GM12878 (cell line): Measurements from ENCODE around the gene FNDC3B. TPM values are rescaled to one million over a fixed set of nuclear protein-coding genes. Genes with fewer than 3 reads are reported as not detected.

Experiments used
- ASH2L ChIP-seq: fragments of 300-600, 200-600 bp; sonication (generic); IDR thresholded peaks from 2 replicates; pipeline ENCODE4 v1.6.1; 2017; ENCODE audit warnings: low read depth, mild to moderate bottlenecking, borderline replicate concordance
- ATF3 ChIP-seq: IDR thresholded peaks from 2 replicates; pipeline ENCODE4 v1.6.1; 2011; ENCODE audit warnings: low read depth, mild to moderate bottlenecking, low read length, moderate library complexity, borderline replicate concordance; ENCODE audit errors: extremely low read depth
- BCL11A ChIP-seq: IDR thresholded peaks from 2 replicates; pipeline ENCODE4 v1.6.1; 2011; ENCODE audit warnings: low read depth, low read length
- BRCA1 ChIP-seq: IDR thresholded peaks from 2 replicates; pipeline ENCODE4 v1.6.1; 2011; ENCODE audit warnings: low read depth, low read length, improper control_type of control experiment
- CEBPB ChIP-seq, 2 experiments: fragments of 150-350 bp in 1 of 2; IDR thresholded peaks; 2 replicates each; pipeline ENCODE4 v1.6.1; 2012 to 2014; ENCODE audit warnings: low read depth in 2 of 2, low read length in 2 of 2, borderline replicate concordance in 1 of 2, inconsistent platforms in 1 of 2
- CHD1 ChIP-seq: IDR thresholded peaks from 2 replicates; pipeline ENCODE4 v1.6.1; 2012; ENCODE audit warnings: low read depth, low read length, improper control_type of control experiment
- CREB1 ChIP-seq: IDR thresholded peaks from 2 replicates; pipeline ENCODE4 v1.6.1; 2012; ENCODE audit warnings: low read depth, mild to moderate bottlenecking, inconsistent platforms
- CTCF ChIP-seq, 3 experiments: IDR thresholded peaks in 2 of 3; conservative IDR thresholded peaks in 1 of 3; 2 replicates each; pipeline ENCODE4 v1.5.1; 2011; ENCODE audit warnings: low read depth in 3 of 3, low read length in 3 of 3, mild to moderate bottlenecking in 3 of 3, control low read depth in 2 of 3, moderate library complexity in 2 of 3, inconsistent platforms in 1 of 3, mixed read lengths in 1 of 3; ENCODE audit not compliant: control insufficient read depth in 2 of 3, insufficient read depth in 1 of 3; ENCODE audit errors: extremely low read depth in 1 of 3
- E4F1 ChIP-seq: fragments of 450-650 bp; IDR thresholded peaks from 2 replicates; pipeline ENCODE4 v1.6.1; 2018; ENCODE audit warnings: borderline replicate concordance, mild to moderate bottlenecking; ENCODE audit not compliant: partially characterized antibody
- EGR1 ChIP-seq, 2 experiments: IDR thresholded peaks; 1 replicate in 1 of 2; 2 replicates in 1 of 2; pipeline ENCODE4 v1.6.1; 2011 to 2012; ENCODE audit warnings: low read depth in 2 of 2, low read length in 2 of 2, borderline replicate concordance in 1 of 2, mild to moderate bottlenecking in 1 of 2, moderate library complexity in 1 of 2
- FOXK2 ChIP-seq: fragments of 450-650 bp; IDR thresholded peaks from 2 replicates; pipeline ENCODE4 v1.6.1; 2017; ENCODE audit warnings: mild to moderate bottlenecking, moderate library complexity
- JUND ChIP-seq: IDR thresholded peaks from 2 replicates; pipeline ENCODE4 v1.6.1; 2012; ENCODE audit warnings: low read depth, mild to moderate bottlenecking, low read length, improper control_type of control experiment, moderate library complexity
- KDM1A ChIP-seq: fragments of 200-600 bp; sonication (generic); IDR thresholded peaks from 2 replicates; pipeline ENCODE4 v1.6.1; 2016; ENCODE audit warnings: borderline replicate concordance
- LARP7 ChIP-seq: fragments of 450-650 bp; IDR thresholded peaks from 2 replicates; pipeline ENCODE4 v1.6.1; 2017; ENCODE audit warnings: mild to moderate bottlenecking
- MLLT1 ChIP-seq: fragments of 450-650 bp; IDR thresholded peaks from 2 replicates; pipeline ENCODE4 v1.6.1; 2016; ENCODE audit warnings: mild to moderate bottlenecking
- POLR2AphosphoS2 ChIP-seq: IDR thresholded peaks from 2 replicates; pipeline ENCODE4 v1.6.1; 2011; ENCODE audit warnings: low read depth, mild to moderate bottlenecking, low read length, improper control_type of control experiment, moderate library complexity
- POU2F2 ChIP-seq: IDR thresholded peaks from 3 replicates; pipeline ENCODE4 v1.6.1; 2011; ENCODE audit warnings: low read depth, mild to moderate bottlenecking, low read length, borderline replicate concordance
- RAD51 ChIP-seq: fragments of 450-650 bp; IDR thresholded peaks from 2 replicates; pipeline ENCODE4 v1.6.1; 2016; ENCODE audit warnings: moderate library complexity, mild to moderate bottlenecking, inconsistent platforms
- RB1 ChIP-seq: fragments of 450-650 bp; formaldehyde crosslinking; IDR thresholded peaks from 2 replicates; pipeline ENCODE4 v1.6.1; 2017; ENCODE audit warnings: mild to moderate bottlenecking, borderline replicate concordance
- SMARCA5 ChIP-seq: fragments of 450-650 bp; IDR thresholded peaks from 2 replicates; pipeline ENCODE4 v1.6.1; 2017; ENCODE audit warnings: mild to moderate bottlenecking
- SPI1 ChIP-seq: IDR thresholded peaks from 2 replicates; pipeline ENCODE4 v1.6.1; 2011; ENCODE audit warnings: low read depth, mild to moderate bottlenecking, low read length, moderate library complexity, borderline replicate concordance; ENCODE audit not compliant: insufficient read depth
- SUPT20H ChIP-seq: IDR thresholded peaks from 2 replicates; pipeline ENCODE4 v1.6.1; 2011; ENCODE audit warnings: low read depth, mild to moderate bottlenecking, low read length, moderate library complexity, borderline replicate concordance; ENCODE audit not compliant: control insufficient read depth
- TBL1XR1 ChIP-seq: IDR thresholded peaks from 2 replicates; pipeline ENCODE4 v1.6.1; 2012; ENCODE audit warnings: low read depth, low read length, improper control_type of control experiment
- USF2 ChIP-seq: IDR thresholded peaks from 2 replicates; pipeline ENCODE4 v1.6.1; 2011; ENCODE audit warnings: low read depth, low read length, improper control_type of control experiment, borderline replicate concordance
- polyA plus RNA-seq, 11 experiments: library from polyadenylated mRNA; depleted of rRNA in 4 of 11; unstranded in 6 of 11; stranded (reverse) in 5 of 11; fragments of >200 nt; fragmentation: Nextera tagmentation in 4 of 11; fragmentation: Illumina TruSeq in 1 of 11; extraction: Ambion mirVana in 4 of 11; extraction: Trizol in 1 of 11; gene quantifications; 1 replicate in 1 of 11; 2 replicates in 10 of 11; pipeline versions ENCODE4 v1.2.1 to v1.2.3, GENCODE V29; 2011 to 2016; ENCODE audit warnings: inconsistent platforms in 2 of 11, missing spikeins in 2 of 11, low read depth in 1 of 11
- total RNA-seq, 4 experiments: library from RNA; depleted of rRNA in 3 of 4; stranded (reverse); fragments of >200 nt in 3 of 4; fragmentation: Illumina TruSeq in 1 of 4; extraction: Trizol in 1 of 4; gene quantifications; 2 replicates each; pipeline versions ENCODE4 v1.2.1 to v1.2.3, GENCODE V29; 2013 to 2021

Gene FNDC3B
- total and polyA plus RNA-seq, 10 of the 15 experiments (the other 5 are each of a cell fraction or from before 2014, with no cell fraction given) = 7.9 to 35.0 (median 18.5) TPM

- TF ChIP-seq CEBPB (IDR thresholded peaks at IDR 0.05; ENCODE audit: borderline replicate concordance in 1 of 2, low read depth in 2 of 2, low read length in 2 of 2) = no peak; a peak in 1 of 4 replicates
- no peak for TF ChIP-seq KDM1A
- TF ChIP-seq MLLT1 = no peak
- TF ChIP-seq FOXK2 = no peak
- TF ChIP-seq CHD1 = no peak
- TF ChIP-seq USF2 = no peak
- no peak for TF ChIP-seq LARP7
- TF ChIP-seq POLR2AphosphoS2 = no peak
- no peak for TF ChIP-seq POU2F2
- no peak for TF ChIP-seq BCL11A
- TF ChIP-seq RB1 = no peak
- no peak for TF ChIP-seq BRCA1
- no peak for TF ChIP-seq ASH2L
- TF ChIP-seq SUPT20H = no peak
- no peak for TF ChIP-seq RAD51
- TF ChIP-seq SMARCA5 = peak; percentile 76; the same call in 1 of the 2 replicates
- no peak for TF ChIP-seq TBL1XR1
- no peak for TF ChIP-seq EGR1 (IDR thresholded peaks at IDR 0.05; ENCODE audit: borderline replicate concordance in 1 of 2, low read depth in 2 of 2, low read length in 2 of 2)
- TF ChIP-seq CREB1 = no peak
- no peak for TF ChIP-seq E4F1
- TF ChIP-seq SPI1 = no peak
- TF ChIP-seq ATF3 = no peak
- no peak for TF ChIP-seq JUND
- TF ChIP-seq CTCF (IDR thresholded peaks at IDR 0.05 in 2 of 3, conservative IDR thresholded peaks at IDR 0.05 in 1 of 3; ENCODE audit: control insufficient read depth in 2 of 3, extremely low read depth in 1 of 3, insufficient read depth in 1 of 3, low read depth in 3 of 3, low read length in 3 of 3) = no peak
Observed at GRCh38 chr3:172142864-172143451, 103.6 kb downstream of the FNDC3B start (continued).
